Natural killer cell treated with Interleukin-12 subunit alpha and Interleukin-12 subunit beta and Interleukin-15 and Interleukin-18, amount 100 ng/mL, for 72 hours (primary cell): Measurements from ENCODE around the gene GRK1. TPM values are rescaled to one million over a fixed set of nuclear protein-coding genes. Genes with fewer than 3 reads are reported as not detected.
A peak's percentile ranks its signal among the peaks of the same experiment; 100 is the strongest.

Source experiments
- ATAC-seq, 2 donors: fragments of 150-1000 bp; cut with Tn5 transposase in 1 of 2; sonication (Bioruptor Pico), chemical (Tn5 transposase) in 1 of 2; 2 replicates each; pipeline ENCODE4 v1.10.0; 2021
- DNase-seq: peaks from one replicate; pipeline ENCODE4 v3.0.0; 2022; ENCODE audit warnings: low spot score
- H3K27ac Mint-ChIP-seq, 2 donors: 1 replicate in 1 of 2; 2 replicates in 1 of 2; pipeline ENCODE4 v1.8.0; 2022; ENCODE audit warnings: mixed read lengths in 2 of 2, mild to moderate bottlenecking in 1 of 2, moderate library complexity in 1 of 2
- H3K27me3 Mint-ChIP-seq, 2 donors: 1 replicate in 1 of 2; 2 replicates in 1 of 2; pipeline ENCODE4 v1.8.0; 2022; ENCODE audit warnings: mixed read lengths in 2 of 2
- H3K36me3 Mint-ChIP-seq: one replicate; pipeline ENCODE4 v1.8.0; 2022; ENCODE audit warnings: mixed read lengths
- H3K4me1 Mint-ChIP-seq, 2 donors: 1 replicate in 1 of 2; 2 replicates in 1 of 2; pipeline ENCODE4 v1.8.0; 2022; ENCODE audit warnings: low read depth in 2 of 2, mixed read lengths in 2 of 2, mild to moderate bottlenecking in 1 of 2
- H3K4me3 Mint-ChIP-seq: one replicate; pipeline ENCODE4 v1.8.0; 2022; ENCODE audit warnings: mixed read lengths
- H3K9me3 Mint-ChIP-seq: 2 replicates; pipeline ENCODE4 v1.8.0; 2022; ENCODE audit warnings: mixed read lengths
- total RNA-seq, 2 donors: library from RNA; stranded (reverse); gene quantifications; one replicate each; pipeline ENCODE4 v1.2.3, GENCODE V29; 2022

GRK1 gene
- total RNA-seq, 2 donors from 2014 or later = 0.14 TPM; not detected in 1

DNA sequence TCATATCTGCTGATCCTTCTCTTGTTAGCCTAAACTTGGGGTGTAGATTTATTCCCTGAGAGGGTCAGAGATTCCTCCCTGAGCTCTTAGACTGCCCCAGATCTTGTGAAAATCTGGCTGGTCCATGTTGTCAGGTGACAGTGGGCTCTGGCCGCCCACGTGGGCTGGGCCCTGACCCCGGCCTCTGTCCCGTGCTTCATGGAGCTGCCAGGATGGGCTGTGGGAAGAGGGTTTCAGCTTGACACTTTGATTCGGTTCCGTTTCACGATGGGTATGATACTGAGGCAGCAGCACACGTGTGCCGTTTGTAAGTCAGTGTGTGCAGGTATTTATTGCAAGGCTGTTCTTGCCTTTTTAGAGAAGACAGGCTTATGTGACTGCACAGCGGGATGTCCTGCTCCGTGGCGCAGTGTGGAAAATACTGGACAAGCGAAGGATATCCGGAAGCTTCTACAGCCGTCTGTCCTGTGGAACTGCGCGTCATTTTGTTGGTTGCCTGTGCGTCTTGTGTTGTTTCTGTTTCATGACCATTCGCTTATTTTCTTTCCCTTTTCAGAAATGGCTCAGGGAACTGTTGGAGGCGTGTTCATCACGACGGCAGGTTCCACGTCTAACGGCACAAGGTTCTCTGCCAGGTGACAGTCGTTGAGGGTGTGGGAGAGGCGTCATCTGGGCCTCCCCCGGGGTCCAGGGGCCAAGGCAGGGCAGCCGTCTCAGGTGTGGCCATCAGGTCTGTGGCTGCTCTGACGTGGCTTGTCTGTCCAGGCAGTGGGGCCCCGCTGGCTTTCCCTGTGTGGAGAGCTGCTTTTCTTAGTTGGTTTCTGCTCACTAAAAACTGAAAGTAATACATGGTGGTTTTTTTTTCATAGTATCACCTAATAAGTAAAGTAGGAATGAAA, 29.5 kb upstream of the GRK1 start:
- Mint-ChIP-seq H3K36me3 (peaks cover 19% of the 10 kb centered on the region), H3K4me3 (no peak overlapping the region), H3K9me3 (no peaks in the 10 kb centered on the region), H3K4me1 (peaks cover 0 to 4% of the 10 kb centered on the region in 2 donors), H3K27ac (no peak overlapping the region), H3K27me3 (no peaks in the 10 kb centered on the region)
- no peak for DNase-seq
- ATAC-seq = no peak

DNA sequence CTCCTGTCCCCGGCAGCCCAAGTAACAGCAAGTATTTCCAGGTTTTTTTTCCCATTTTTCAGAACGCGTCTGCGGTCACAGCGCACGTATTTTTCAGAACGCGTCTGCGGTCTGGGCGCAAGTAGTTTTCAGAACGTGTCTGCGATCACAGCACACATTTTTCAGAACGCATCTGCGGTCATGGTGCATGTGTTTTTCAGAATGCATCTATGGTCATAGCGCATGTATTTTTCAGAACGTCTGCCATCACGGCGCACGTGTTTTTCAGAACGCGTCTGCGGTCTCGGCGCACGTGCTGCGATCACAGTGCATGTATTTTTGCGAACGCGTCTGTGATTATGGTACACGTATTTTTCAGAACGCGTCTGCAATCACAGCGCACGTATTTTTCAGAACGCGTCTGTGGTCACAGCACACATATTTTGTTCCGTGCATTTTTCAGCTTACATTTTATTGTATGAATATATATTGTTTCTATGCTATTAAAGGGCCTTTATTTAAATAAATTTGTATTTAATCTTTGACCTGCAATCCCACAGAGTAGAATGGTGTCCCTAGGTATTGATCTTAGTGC, 28.8 kb upstream of the GRK1 start:
- Mint-ChIP-seq H3K9me3 (no peaks in the 10 kb centered on the region), H3K27ac (no peak overlapping the region), H3K36me3 (peaks cover 21% of the 10 kb centered on the region), H3K27me3 (no peaks in the 10 kb centered on the region), H3K4me3 (no peak overlapping the region), H3K4me1 (peaks cover 0 to 4% of the 10 kb centered on the region in 2 donors)
- no peak for ATAC-seq
- DNase-seq = no peak

DNA sequence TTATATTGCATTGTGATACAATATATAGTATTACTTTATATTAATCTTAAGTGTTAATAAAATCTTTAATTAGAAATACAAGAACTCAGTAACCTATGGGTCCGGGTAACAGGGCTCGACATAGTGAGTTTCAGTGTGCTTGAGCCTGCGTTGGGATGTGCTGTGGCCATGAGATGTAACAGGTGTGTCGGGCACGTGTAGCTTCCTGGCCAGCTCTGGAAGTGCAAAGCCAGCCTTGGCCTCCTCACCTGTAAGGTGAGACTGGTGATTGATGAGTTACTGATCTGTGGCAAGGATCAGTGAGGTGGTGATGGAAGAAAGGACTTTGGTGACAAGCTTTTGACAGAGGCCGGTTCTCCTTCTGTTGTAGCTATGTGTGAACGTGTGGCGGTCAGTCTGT, 28.2 kb upstream of the GRK1 start:
- Mint-ChIP-seq H3K4me3 (no peak overlapping the region), H3K9me3 (no peaks in the 10 kb centered on the region), H3K27ac (no peak overlapping the region), H3K4me1 (peaks cover 0 to 4% of the 10 kb centered on the region in 2 donors), H3K36me3 (peaks cover 21% of the 10 kb centered on the region), H3K27me3 (no peaks in the 10 kb centered on the region)
- no peak for DNase-seq
- ATAC-seq = no peak

DNA sequence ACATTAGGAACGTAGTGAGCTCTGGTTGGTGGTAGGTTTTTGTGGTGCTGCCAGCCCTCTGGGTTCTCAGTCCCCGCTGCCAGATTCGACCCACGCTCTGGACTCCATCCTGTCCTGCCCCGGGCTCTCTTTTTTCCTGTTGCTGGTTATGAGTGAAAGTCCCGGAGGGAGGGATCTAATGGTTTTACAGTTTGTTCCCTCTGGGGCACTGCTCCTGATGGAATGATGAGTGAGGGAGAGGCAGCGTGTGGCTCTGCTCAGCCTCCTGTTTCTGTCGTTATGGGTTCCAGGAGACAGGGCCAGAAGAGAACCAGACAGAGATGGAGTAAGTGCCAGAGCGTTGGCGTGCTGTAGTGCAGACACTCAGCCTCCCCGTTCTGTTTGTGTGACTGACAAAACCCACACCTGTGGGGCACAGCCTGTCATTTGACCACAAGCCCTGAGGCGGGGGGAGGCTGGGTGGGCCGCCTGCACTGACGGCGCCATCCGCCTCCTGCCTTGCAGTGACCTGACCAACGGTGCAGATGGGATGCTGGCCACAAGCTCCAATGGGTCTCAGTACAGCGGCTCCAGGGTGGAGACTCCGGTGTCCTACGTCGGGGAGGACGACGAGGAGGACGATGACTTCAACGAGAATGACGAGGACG, 27.3 kb upstream of the GRK1 start:
- Mint-ChIP-seq H3K36me3 (peaks cover 13% of the 10 kb centered on the region), H3K4me3 (no peak overlapping the region), H3K27me3 (no peaks in the 10 kb centered on the region), H3K9me3 (no peaks in the 10 kb centered on the region), H3K27ac (no peak overlapping the region), H3K4me1 (no peaks in the 10 kb centered on the region)
- ATAC-seq (no peak), DNase-seq (no peak)

DNA sequence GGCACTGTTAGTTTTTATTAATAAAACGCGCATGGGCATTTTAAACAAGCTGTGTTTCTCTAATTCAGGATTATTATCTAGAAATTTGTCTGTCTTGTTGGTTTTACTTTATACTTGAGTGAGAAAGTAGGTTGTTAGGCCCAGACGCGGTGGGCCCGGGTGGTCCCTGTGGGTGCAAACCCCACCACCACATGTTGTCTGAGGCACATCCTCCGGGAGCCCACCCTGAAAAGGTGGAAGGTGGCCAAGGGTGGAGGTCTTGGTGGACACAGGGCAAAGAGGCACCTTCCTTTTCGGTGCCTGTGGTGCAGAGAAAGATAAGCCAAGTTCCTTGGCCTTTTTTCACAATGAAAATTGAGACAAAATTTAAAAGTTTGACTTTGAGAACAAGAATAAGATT, 25.6 kb upstream of the GRK1 start:
- H3K4me3 Mint-ChIP-seq = no peak overlapping the region
- peaks cover 0 to 2% of the 10 kb centered on the region in 2 donors for H3K27me3 Mint-ChIP-seq
- DNase-seq = no peak
- peaks cover 2 to 4% of the 10 kb centered on the region in 2 donors for H3K4me1 Mint-ChIP-seq
- no peak for ATAC-seq
- no peak overlapping the region for H3K27ac Mint-ChIP-seq
- H3K9me3 Mint-ChIP-seq = no peaks in the 10 kb centered on the region
- peaks cover 13% of the 10 kb centered on the region for H3K36me3 Mint-ChIP-seq

DNA sequence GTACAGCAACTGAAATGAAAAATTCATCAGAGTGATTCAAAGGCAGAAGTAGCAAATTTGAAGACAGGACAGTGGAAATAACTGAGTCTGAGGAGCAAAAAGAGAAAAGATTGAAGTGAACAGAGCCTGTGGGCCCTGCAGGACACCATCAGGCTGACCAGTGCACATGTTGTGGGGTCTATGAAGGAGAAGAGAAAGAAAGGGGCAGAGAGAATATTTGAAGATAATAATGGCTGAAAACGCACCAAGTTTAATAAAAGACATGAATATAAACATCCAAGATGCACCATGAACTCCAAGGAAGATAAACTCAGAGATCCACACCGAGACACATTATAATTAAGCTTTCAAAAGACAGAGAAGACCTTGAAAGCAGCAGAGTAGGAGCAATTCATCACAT, 24.5 kb upstream of the GRK1 start:
- H3K27me3 Mint-ChIP-seq = peaks cover 0 to 4% of the 10 kb centered on the region in 2 donors
- no peak overlapping the region for H3K27ac Mint-ChIP-seq
- no peak for DNase-seq
- peaks cover 13% of the 10 kb centered on the region for H3K36me3 Mint-ChIP-seq
- H3K9me3 Mint-ChIP-seq = no peaks in the 10 kb centered on the region
- no peak overlapping the region for H3K4me3 Mint-ChIP-seq
- no peak for ATAC-seq
- H3K4me1 Mint-ChIP-seq = peaks cover 5 to 7% of the 10 kb centered on the region in 2 donors

DNA sequence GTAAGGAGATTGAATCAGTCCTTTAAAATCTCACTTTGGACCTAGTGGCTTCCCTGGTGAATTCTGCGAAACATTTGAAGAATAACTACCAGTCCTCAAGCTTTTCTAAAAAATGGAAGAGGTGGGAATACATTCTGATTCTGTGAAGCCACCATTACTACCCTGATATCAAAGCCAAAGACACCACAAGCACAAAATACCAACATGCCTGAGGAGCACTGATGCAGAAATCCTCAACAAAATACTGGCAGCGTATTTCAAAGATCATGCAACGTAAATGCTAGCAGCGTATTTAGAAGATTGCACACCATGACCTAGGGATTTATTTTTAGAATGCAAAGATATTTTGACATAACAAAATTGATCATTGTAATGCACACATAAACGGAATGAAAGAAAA, 23.4 kb upstream of the GRK1 start:
- ATAC-seq = no peak

DNA sequence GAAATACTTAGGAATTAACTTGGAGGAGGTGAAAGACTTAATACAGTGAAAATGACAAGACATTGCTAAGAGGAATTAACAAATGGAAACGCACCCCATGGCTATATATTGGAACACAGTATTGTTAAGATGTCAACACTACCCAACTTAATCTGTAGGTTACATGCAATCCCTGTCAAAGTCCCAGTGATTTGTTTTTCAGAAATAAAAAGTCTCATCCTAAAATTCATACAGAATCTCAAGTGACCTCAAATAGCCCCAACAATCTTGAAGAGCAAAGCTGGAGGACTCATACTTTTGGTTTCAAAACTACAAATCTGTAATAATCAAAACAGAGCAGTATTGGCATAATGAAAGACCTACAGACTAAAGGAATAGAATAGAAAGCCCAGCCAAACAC, 22.2 kb upstream of the GRK1 start:
- H3K27ac Mint-ChIP-seq = no peak overlapping the region
- peaks cover 13% of the 10 kb centered on the region for H3K36me3 Mint-ChIP-seq
- no peaks in the 10 kb centered on the region for H3K9me3 Mint-ChIP-seq
- ATAC-seq (no peak), DNase-seq (no peak)
- H3K4me3 Mint-ChIP-seq = no peak overlapping the region
- peaks cover 0 to 4% of the 10 kb centered on the region in 2 donors for H3K27me3 Mint-ChIP-seq
- H3K4me1 Mint-ChIP-seq = peaks cover 7 to 8% of the 10 kb centered on the region in 2 donors

More for the DNA sequence above, 23.4 kb upstream of the GRK1 start:
- no peak overlapping the region for H3K4me3 Mint-ChIP-seq
- H3K36me3 Mint-ChIP-seq = peaks cover 13% of the 10 kb centered on the region
- DNase-seq = no peak
- H3K27me3 Mint-ChIP-seq = peaks cover 0 to 4% of the 10 kb centered on the region in 2 donors
- H3K4me1 Mint-ChIP-seq = peaks cover 5 to 7% of the 10 kb centered on the region in 2 donors
- no peak overlapping the region for H3K27ac Mint-ChIP-seq
- H3K9me3 Mint-ChIP-seq = no peaks in the 10 kb centered on the region

DNA sequence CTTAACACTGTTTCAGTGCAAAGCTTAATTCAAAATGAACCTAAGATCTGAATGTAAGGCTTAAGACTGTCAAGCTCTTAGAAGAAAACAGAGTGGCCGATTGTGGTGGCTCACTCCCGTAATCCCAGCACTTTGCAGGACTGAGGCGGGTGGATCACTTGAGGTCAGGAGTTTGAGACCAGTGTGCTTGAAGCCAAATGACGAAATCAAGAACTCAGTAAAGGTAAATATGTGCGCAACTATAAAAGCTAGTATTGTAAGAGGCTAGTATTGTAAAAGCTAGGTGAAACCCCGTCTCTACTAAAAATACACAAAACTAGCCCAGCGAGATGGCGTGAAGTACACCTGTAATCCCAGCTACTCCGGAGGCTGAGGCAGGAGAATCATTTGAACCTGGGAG, 21.7 kb upstream of the GRK1 start:
- peaks cover 7 to 8% of the 10 kb centered on the region in 2 donors for H3K4me1 Mint-ChIP-seq
- peaks cover 0 to 4% of the 10 kb centered on the region in 2 donors for H3K27me3 Mint-ChIP-seq
- H3K36me3 Mint-ChIP-seq = peaks cover 12% of the 10 kb centered on the region
- no peaks in the 10 kb centered on the region for H3K9me3 Mint-ChIP-seq
- H3K4me3 Mint-ChIP-seq = no peak overlapping the region
- no peak for DNase-seq
- no peak for ATAC-seq
- no peak overlapping the region for H3K27ac Mint-ChIP-seq

DNA sequence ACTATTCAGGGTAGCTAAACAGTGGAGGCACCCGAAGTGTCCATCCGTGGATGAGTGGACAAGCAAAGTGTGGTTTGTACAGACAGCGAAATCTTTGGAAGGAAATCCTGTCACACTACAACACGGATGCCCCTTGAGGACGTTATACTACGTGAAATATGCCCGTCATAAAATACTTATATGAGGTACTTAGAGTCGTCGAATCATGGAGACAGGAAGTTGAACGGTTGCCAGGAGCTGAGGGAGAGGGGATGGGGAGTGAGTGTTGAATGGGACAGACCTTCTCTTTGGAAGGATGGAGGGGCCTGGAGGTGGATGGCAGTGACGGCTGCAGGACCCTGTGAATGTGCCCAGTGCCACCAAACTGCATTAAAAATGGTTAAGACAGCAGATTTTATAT, 20.6 kb upstream of the GRK1 start:
- H3K4me1 Mint-ChIP-seq = peaks cover 7 to 8% of the 10 kb centered on the region in 2 donors
- H3K9me3 Mint-ChIP-seq = no peaks in the 10 kb centered on the region
- peak overlapping the region in 1 of 2 donors; percentile 47 for H3K27ac Mint-ChIP-seq
- DNase-seq (no peak), ATAC-seq (no peak)
- H3K27me3 Mint-ChIP-seq = peaks cover 0 to 4% of the 10 kb centered on the region in 2 donors
- H3K36me3 Mint-ChIP-seq = peaks cover 6% of the 10 kb centered on the region
- H3K4me3 Mint-ChIP-seq = no peak overlapping the region

DNA sequence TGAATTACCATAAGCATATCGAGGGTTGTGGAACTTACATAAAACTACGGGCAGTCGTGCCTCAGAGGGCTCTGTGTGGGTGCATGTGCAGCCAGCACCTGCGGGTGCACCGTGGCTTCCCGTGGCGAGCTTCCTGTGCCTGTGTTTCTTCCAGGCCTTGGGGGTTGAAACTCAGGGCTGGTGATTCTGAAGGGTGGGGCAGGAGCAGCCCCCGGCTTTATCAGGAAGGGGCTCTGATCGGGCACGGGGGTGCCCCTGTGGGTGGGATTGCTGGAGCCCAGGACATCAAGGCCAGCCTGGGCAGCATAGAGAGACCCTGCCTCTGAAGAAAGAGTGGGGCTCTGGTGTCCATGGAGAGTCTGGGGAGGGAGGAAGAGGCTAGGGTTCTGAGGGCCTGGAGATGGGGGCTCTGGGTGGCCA, 20.1 kb upstream of the GRK1 start:
- no peak overlapping the region for H3K27ac Mint-ChIP-seq
- H3K27me3 Mint-ChIP-seq = peaks cover 0 to 4% of the 10 kb centered on the region in 2 donors
- ATAC-seq (no peak), DNase-seq (no peak)
- H3K9me3 Mint-ChIP-seq = no peaks in the 10 kb centered on the region
- H3K4me3 Mint-ChIP-seq = no peak overlapping the region
- H3K4me1 Mint-ChIP-seq = peaks cover 7 to 8% of the 10 kb centered on the region in 2 donors
- peaks cover 6% of the 10 kb centered on the region for H3K36me3 Mint-ChIP-seq

DNA sequence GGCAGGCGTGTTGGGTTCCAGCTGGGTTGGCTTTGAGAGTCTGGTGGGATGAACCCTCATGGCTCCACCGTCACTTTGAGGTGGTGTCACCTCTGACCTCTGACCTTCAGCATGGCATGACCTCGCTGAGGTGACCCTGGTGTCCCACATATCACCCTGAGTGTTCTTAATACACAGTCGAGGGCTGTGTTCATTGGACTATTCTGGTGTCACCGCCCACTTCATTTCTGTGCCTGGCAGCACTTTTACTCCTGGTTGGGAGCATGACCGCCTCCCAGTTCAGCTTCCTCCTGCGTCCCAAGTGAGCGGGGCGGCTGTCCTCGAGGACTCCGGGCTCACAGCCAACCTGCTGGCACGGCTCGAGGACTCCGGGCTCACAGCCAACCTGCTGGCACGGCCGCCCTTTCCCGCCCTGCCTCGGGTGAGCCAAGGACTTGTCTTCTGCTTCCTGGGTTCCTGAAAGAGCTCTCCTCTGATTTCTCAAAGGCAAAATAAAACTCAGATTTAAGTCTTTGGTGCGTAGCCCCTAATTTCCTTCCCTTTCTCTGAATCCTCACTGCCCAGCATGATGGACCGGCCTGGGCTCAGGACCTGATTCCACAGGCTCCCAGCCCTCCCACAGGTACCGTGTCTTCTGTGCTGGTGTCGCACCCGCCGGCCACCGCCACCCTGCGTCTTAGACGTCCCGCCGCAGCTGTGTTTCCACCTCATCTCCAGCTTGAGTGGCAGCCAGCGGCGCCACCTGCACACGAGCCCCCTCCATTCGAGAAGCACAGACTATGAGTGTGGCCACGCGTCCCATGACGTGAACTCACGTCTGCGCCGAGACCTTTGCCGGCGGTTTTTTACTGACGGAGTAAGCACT, 19.4 kb upstream of the GRK1 start:
- H3K36me3 Mint-ChIP-seq = peaks cover under 1% of the 10 kb centered on the region
- peaks cover 0 to 4% of the 10 kb centered on the region in 2 donors for H3K27me3 Mint-ChIP-seq
- no peak for ATAC-seq
- H3K4me1 Mint-ChIP-seq = peaks cover 7 to 8% of the 10 kb centered on the region in 2 donors
- H3K9me3 Mint-ChIP-seq = no peaks in the 10 kb centered on the region
- DNase-seq = no peak
- H3K4me3 Mint-ChIP-seq = no peak overlapping the region
- H3K27ac Mint-ChIP-seq = no peak overlapping the region

DNA sequence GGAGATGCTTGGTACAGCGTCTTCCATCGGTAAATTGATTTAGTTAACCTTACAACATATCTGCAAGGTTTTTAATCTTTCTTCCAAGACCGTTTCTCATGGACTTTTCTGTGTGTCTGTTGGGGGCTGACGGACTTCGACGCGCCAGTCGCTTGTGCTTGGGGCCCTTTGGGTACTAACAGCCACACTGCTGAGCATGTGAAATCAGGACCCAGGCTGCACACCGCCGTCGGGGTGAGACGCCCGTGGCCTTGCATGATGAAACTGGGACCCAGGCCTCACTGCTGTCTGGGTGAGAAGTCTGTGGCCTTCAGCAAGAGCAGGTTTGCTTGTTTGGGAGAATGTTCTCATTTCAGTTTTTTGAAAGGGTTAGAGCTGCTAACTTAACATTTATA, 18.8 kb upstream of the GRK1 start:
- peaks cover 0 to 4% of the 10 kb centered on the region in 2 donors for H3K27me3 Mint-ChIP-seq
- H3K4me1 Mint-ChIP-seq = peaks cover 7 to 10% of the 10 kb centered on the region in 2 donors
- DNase-seq (no peak), ATAC-seq (no peak)
- no peaks in the 10 kb centered on the region for H3K9me3 Mint-ChIP-seq
- H3K27ac Mint-ChIP-seq = no peak overlapping the region
- no peaks in the 10 kb centered on the region for H3K36me3 Mint-ChIP-seq
- no peak overlapping the region for H3K4me3 Mint-ChIP-seq
